ENCODE measurements around the gene GLB1L2.

GRCh38 chr11:134410766-134411165, 79.0 kb downstream of the GLB1L2 start:
- no peak for TF ChIP-seq EZH2 (IDR thresholded peaks at IDR 0.05; ENCODE audit: borderline replicate concordance, low read length)
- no peak for TF ChIP-seq CTCF (IDR thresholded peaks at IDR 0.05; ENCODE audit: low read length)
